GM21825 (cell line): ENCODE results near the gene CDHR5.
A peak's percentile ranks its signal among the peaks of the same experiment; 100 is the strongest.

Experiments used
- ATAC-seq: cut with Tn5 transposase; IDR thresholded peaks from one replicate; pipeline ENCODE4 v1.9.1; 2021; ENCODE audit warnings: mild to moderate bottlenecking, moderate library complexity; ENCODE audit not compliant: unreplicated experiment

CDHR5 gene

DNA sequence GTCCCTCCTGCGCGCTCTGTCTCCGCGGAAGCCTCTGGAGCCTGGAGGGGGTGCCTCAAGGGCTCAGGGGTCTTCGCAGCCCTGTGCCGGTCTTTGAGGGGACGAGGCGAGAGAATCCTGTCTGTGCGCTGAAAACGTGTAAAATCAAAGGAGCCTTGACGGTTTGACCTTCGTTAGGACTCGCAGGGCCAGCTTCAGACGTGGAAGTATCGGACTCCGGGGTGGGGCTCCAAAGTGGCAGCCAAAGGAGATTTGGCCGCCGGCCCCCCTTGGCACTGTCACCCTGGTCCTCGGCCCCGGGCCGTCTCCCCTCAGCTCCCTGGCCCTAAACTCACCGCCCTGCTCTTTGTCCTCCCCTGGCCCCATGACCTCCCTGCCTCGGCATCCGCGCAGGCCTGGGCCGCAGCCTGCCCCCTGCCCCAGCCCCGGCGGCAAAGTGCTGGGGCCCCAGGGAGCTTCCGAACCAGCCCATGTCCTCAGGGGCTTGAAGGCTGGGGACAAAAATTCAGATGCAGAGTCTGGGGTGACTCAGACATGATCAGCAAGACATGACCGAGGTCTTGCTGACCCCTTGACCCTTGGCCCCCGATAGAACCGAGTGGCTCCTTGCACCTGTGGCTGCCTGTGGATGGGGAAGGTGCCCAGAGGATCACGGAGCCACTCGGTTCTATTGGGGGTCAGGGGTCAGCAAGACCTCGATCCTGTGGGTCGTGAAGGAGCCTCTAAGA is 55.4 kb downstream of the CDHR5 start:
- no peak for ATAC-seq

DNA sequence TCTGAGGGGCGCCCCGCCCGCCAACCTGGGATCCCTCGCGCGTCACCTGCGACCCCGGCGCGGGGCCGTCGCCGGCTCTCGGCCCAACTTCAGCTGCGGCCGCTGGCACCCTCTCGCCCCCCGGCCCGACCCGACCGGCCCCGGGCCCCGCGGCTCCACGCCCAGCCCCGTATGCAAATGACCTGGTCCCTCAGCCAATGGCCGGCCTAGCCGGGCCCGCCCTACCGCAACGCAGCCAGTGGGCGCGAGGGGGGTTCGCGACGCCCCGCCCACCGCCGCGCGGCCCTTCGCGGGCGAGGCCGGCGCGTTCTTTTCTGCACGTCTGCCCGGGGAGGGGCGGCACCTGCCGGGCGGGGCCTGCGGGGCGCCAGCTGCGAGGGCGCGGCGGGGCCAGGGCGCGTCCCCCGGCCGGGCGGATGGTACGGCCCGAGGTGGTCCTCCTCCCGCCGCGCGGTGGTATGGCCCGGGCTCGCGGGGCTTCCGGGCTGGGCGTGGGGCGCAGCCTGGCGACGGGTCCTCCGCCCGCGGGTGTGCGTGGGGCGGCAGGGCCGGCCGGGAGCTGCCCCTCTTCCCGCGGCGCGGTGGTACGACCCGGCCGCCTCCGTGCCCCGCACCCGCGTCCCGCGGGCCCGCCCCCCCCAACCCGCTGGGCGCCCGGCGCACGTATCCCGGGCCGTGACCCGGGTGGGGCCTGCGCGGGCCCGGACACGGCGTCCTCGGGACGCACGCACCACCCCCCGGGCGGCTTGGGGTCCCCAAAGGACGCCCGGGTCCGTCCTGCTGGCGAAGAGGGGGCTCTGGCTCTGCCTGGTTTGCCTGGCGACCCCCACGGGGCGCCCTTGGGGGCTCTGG is 56.2 kb downstream of the CDHR5 start:
- peak; percentile 79 for ATAC-seq

DNA sequence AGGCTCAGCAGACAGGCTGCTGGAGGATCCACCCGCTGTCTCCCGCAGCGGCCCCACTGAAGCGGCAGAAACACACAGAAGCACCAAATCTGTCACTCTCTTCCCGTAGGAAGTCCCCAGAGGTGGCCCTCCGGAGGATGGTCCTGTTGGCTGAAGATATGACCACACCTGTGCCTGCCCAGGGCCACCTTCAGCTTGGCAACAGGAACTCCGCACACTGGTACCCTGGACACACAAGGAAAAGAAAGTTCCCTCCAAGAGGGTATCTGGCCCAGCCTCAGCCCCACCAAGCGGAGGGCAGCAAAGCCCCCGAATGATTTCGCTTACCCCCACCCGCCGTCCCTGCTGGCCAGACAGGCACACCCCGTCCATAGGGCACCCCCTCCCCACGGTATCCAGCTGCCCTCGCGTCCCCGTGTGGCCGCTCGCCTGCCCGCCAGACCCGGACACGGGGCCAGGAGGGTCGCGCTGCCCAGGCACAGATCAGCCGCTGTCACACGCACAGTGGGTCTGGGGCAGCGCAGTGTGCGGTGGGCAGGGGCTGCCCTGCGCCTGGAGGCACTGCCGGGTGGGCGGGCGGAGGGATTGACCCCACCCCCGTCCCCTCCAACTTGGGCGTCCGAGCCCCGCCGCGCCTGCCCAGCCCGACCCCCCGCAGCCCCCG is 57.0 kb downstream of the CDHR5 start:
- ATAC-seq, result no peak

DNA sequence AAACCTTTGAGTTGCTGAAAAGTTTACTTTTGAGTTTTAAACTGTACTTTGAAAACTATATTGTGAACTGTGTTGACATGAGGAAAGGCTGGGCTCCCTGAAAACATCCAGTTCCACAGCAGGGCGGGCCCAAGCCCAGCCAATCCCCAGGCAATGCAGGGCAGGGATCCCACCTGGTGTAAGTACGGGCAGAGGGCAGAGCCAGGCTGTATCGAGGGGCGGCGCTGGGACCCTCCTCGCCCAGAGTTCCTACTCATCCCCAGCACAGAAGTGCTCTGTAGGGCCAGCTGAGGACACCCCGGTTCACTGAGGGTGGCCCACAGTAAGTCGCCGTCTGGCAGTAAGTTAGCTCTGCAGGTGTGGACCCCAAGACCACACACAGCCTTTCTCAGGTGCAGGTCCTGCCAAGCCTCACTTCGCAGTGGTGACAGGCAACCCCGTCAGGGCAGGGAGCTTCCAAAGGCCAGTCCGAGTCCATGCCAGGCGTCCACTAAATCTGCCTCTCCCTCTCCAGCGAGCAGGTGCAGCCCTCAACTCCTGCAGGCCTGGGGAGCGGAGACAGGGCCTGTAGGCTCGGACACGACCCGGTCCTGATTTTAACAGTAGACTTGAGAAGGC is 57.6 kb downstream of the CDHR5 start:
- no peak for ATAC-seq
